Stimulated activated naive CD8-positive, alpha-beta T cell treated with anti-CD3 and anti-CD28 coated beads, Interleukin-15, amount 100 ng/mL, for 72 hours (primary cell): ENCODE data around the gene ZFP36L2.
"Not testable (repeated sequence)": the region's sequence is repeated elsewhere in the genome, so short reads cannot be mapped to it uniquely, and the experiment has no call there.

Experiments used
- ATAC-seq: fragments of 150-1000 bp; cut with Tn5 transposase; 2 replicates; pipeline ENCODE4 v1.10.0; 2021; ENCODE audit warnings: mild to moderate bottlenecking, moderate library complexity
- DNase-seq, 2 donors: peaks; one replicate each; pipeline ENCODE4 v3.0.0; 2021 to 2022
- H3K27ac Mint-ChIP-seq, 2 donors: one replicate each; pipeline ENCODE4 v1.8.0; 2022; ENCODE audit warnings: mild to moderate bottlenecking in 2 of 2, mixed read lengths in 2 of 2, moderate library complexity in 2 of 2
- H3K27me3 Mint-ChIP-seq: one replicate; pipeline ENCODE4 v1.8.0; 2022; ENCODE audit warnings: mixed read lengths
- H3K4me1 Mint-ChIP-seq: one replicate; pipeline ENCODE4 v1.8.0; 2022; ENCODE audit warnings: mild to moderate bottlenecking, mixed read lengths
- H3K4me3 Mint-ChIP-seq, 2 donors: one replicate each; pipeline ENCODE4 v1.8.0; 2022; ENCODE audit warnings: mild to moderate bottlenecking in 2 of 2, mixed read lengths in 2 of 2, moderate library complexity in 1 of 2
- H3K9me3 Mint-ChIP-seq, 2 donors: one replicate each; pipeline ENCODE4 v1.8.0; 2022; ENCODE audit warnings: mixed read lengths in 2 of 2

ZFP36L2 gene

DNA sequence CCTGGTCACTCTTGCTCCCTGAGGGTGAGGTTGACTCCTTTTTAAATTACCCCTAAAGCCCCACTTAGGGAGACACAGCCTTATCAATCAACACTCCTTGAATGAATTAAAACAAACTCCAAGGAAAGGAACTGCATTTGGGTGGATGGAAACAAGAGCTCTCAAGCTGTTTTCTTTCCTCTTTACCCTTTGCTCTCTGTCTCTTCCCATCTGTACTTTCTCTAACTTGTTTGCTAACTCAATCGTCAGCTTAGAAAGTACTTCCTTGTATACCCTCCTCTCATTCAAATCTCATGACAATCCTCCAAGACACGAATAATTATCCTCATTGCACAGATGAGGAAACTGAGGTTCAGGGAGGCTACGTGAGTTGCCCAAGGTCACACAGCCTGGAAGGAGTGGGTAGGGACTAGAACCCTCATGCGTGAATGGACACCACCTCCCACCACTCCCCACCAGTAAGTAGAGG lies 32.7 kb downstream of the ZFP36L2 start:
- Mint-ChIP-seq H3K4me1 (peaks cover 73% of the 10 kb centered on the region), H3K27ac (peak overlapping the region; percentile 4 to 88), H3K27me3 (no peaks in the 10 kb centered on the region), H3K9me3 (peaks cover 4 to 6% of the 10 kb centered on the region in 2 donors), H3K4me3 (peak overlapping the region; percentile 79 to 84)
- ATAC-seq, result no peak
- no peak for DNase-seq

DNA sequence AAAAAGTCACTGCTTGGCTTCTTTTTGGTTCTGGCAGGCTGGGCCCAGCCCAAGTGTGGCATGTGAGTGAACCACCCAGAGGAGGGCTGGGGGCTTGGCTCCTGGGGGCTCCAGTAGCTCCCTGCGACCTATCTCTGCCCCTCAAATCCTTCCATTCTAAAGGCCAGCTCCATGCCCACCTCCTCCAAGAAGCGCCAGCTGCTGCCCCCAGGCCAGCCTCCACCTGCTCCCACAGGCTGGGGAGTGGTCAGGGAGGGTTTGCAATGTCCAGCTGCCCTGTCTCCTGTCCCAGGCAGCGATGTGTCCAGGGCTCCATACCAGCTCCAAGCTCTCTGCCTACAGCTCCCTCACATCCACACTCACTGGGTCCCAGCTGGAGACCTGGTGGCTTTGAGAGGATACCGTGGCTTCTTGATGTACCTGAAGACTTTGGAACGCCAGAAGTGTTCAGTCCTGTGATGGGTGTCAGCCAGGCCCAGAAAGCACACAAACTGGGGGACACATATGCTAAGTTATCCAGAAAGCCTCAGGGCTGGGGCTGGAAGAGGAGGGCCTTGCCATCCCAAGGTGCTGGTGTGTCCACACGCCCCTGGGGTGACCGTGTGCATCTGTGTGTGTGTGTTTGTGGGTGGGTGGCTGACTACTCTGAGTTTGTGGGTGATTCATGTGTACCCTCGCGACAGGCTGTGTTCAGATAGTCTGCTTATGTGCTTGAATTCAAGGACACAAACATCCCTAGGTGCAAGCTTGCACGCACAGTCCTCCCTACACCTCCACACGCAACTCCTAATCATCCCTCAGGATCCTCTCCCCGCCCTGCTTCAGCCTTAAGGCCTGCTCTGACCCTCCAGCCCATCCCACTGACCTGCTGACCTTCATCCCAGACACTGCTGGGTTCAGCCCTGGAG lies 33.4 kb downstream of the ZFP36L2 start:
- Mint-ChIP-seq H3K27ac (peak overlapping the region in 1 of 2 donors; percentile 88), H3K4me3 (peak overlapping the region; percentile 79 to 84), H3K27me3 (no peaks in the 10 kb centered on the region), H3K9me3 (peaks cover 4 to 6% of the 10 kb centered on the region in 2 donors), H3K4me1 (peaks cover 73% of the 10 kb centered on the region)
- no peak for ATAC-seq
- no peak for DNase-seq

DNA sequence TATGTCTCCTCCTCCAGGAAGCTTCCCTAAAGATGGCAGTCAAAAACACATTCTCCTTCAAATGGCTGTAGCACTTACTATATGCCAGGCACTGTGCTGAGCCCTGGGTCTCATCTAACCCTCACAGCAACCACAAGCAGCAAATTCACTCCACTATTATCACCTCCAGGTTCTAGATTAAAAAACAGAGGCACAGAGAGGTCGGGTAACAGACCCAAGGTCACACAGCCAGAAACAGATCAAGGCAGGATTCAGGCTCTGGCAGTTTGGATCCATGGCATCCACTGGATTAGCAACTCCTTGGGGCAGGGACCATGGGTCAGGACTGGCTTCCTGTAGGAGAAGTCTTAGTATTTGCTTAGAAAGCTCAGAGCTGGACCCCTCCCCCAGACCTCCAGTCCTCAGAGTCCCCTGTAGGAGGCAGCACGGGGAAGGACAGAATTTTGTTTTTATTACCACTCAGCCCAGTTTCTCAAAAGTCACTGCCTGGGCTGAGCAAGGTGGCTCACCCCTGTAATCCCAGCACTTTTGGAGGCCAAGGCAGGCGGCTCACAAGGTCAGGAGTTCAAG lies 34.4 kb downstream of the ZFP36L2 start:
- no peaks in the 10 kb centered on the region for H3K27me3 Mint-ChIP-seq
- H3K9me3 Mint-ChIP-seq, result peaks cover 4 to 6% of the 10 kb centered on the region in 2 donors
- H3K4me3 Mint-ChIP-seq, result no peak overlapping the region
- peaks cover 76% of the 10 kb centered on the region for H3K4me1 Mint-ChIP-seq
- peak overlapping the region; percentile 79 to 88 for H3K27ac Mint-ChIP-seq
- DNase-seq (no peak), ATAC-seq (no peak)

DNA sequence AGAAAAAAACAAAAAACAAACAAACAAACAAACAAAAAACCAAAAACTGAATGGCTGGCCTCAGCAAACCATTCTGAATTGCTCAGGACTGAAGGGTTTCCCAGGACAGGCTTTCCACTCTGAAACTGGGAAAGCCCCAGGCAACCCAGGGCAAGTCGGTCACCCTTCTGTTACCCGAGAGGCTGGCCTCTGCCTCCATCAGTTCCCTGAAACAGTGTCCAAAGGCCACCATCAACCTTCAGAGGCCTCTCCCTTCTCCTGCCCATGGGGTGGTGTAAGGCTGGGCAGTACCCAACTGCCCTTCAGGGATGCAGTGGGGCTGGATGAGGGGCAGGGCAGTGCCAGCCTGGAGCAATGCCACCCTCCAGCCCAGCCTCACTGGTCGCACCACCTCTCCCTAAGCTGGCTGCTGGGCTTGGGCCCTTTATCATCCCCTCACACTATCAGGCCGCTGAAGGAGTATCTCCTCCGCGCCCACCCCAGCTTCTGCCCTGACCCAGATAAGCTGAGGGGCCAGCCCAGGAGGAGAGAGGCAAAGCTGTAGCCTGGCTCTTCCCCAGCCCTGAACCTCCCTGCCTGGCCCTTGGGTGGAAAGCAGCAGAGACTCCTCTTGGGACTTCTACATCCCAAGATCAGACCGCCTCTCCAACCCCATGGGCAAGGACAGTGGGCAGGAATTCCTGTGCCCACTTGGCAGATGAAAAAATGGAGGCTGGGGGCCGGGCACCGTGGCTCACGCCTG lies 35.9 kb downstream of the ZFP36L2 start:
- H3K27me3 Mint-ChIP-seq, result no peaks in the 10 kb centered on the region
- no peak for DNase-seq
- H3K4me3 Mint-ChIP-seq, result no peak overlapping the region
- ATAC-seq, result no peak
- no peaks in the 10 kb centered on the region for H3K9me3 Mint-ChIP-seq
- H3K4me1 Mint-ChIP-seq, result peaks cover 79% of the 10 kb centered on the region
- no peak overlapping the region for H3K27ac Mint-ChIP-seq

DNA sequence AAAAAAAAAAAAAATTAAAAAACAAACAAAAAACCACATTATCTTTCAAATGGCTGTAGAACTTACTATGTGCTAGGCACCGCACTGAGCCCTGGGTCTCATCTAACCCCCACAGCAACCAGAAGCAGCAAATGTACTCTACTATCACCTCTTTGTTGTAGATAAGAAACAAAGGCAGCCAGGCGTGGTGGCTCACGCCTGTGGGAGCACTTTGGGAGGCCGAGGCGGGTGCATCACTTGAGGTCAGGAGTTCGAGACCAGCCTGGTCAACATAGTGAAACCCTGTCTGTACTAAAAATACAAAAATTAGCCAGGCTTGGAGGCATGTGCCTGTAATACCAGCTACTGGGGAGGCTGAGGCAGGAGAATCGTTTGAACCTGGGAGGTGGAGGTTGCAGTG lies 36.5 kb downstream of the ZFP36L2 start:
- Mint-ChIP-seq H3K4me1 (peaks cover 81% of the 10 kb centered on the region), H3K27ac (peak overlapping the region in 1 of 2 donors; percentile 24)
- H3K9me3 Mint-ChIP-seq, H3K4me3 Mint-ChIP-seq, DNase-seq, ATAC-seq, H3K27me3 Mint-ChIP-seq: not testable (repeated sequence)

DNA sequence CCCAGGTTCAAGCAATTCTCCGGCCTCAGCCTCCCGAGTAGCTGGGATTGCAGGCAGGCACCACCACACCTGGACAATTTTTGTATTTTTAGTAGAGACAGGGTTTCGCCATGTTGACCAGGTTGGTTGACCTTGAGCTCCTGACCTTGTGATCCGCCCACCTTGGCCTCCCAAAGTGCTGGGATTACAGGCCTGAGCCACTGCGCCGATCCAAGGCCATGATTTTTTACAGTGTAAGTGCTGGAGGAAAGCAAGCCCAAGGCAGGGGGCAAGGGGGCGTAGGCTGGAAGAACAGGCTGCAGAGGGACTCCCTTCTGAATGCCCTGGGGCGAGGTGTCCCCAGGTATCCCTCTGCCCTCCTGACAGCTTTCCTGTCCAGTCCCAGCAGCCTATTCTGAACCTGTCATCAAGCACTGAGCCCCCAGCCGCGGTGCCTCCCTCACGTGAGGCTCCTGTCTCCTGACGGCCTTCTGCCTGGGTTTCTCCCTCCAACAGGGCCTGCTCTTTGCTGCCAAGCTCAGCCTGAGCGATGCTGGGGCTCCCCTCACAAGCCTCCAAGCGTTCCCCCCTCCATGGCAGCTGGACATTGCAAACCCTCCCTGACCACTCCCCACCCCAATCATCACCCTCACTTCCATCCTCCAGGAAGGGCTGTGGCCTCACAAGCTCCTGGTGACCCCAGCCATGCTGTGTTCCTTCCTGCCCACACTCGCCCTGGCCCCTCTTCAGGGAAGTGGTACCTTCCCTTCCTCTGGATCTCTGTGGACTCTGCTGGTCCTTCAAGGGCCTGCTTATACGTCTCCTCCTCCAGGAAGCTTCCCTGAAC lies 37.6 kb downstream of the ZFP36L2 start:
- no peaks in the 10 kb centered on the region for H3K9me3 Mint-ChIP-seq
- H3K4me1 Mint-ChIP-seq, result peaks cover 81% of the 10 kb centered on the region
- DNase-seq, result no peak
- no peak overlapping the region for H3K4me3 Mint-ChIP-seq
- no peaks in the 10 kb centered on the region for H3K27me3 Mint-ChIP-seq
- ATAC-seq, result no peak
- H3K27ac Mint-ChIP-seq, result peak overlapping the region; percentile 60 to 72

DNA sequence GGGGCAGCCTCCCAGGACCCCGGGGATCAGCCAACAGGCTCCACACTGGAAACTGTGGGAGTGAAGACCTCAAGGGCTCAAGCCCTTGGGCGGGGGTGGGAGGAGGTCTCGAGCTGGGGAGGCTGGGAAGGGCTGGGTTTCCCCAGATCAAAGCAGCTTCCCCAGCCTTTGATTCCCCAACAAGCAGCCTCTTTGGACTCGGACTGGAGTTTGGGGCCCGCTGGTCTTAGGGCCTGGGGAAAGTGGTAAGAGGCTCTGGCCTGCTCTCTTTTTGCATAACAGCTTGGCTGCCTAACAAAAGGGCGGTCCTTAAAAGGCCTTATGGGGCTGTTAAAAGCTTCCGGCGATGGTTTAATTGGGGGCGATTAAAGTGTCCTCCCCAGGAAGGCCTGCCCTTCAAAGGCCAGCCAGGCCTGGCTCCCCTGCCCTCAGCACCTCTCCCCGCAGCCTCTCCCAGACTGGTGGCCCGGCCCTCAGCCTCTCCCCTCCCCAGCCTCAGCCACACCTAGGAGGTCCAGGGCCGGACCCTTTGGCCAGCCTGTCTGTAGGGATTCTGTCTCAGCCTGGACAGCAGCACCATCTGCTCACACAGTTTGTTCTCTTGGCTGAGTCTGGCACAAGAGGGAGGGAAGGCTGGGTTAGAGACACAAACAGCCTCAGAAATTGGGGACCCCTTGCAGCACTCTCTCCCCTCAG lies 39.6 kb downstream of the ZFP36L2 start:
- no peak for ATAC-seq
- Mint-ChIP-seq H3K27me3 (no peaks in the 10 kb centered on the region), H3K27ac (peak overlapping the region in 1 of 2 donors; percentile 0), H3K9me3 (no peaks in the 10 kb centered on the region), H3K4me3 (no peak overlapping the region), H3K4me1 (peaks cover 67% of the 10 kb centered on the region)
- DNase-seq, result no peak

DNA sequence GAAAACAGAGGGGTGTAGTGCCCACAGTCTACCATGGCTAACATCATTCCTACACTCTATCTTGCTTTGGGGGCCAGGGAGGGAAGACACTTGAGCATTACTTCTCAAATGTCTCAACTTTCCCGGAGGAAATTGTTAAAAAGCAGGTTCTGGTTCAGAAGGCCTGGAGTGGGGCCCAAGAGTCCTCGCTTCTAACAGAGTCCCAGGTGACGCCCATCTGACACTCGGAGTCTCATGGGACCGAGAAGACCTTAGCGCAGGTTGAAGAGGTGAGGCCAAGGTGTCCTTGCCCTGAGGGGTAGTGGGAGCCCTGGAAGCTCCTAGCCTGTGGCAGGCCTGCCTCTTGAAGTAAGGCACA lies 40.1 kb downstream of the ZFP36L2 start:
- ATAC-seq (no peak), DNase-seq (no peak)
- Mint-ChIP-seq H3K4me3 (no peak overlapping the region), H3K4me1 (peaks cover 65% of the 10 kb centered on the region), H3K27me3 (no peaks in the 10 kb centered on the region), H3K27ac (no peak overlapping the region), H3K9me3 (no peaks in the 10 kb centered on the region)

DNA sequence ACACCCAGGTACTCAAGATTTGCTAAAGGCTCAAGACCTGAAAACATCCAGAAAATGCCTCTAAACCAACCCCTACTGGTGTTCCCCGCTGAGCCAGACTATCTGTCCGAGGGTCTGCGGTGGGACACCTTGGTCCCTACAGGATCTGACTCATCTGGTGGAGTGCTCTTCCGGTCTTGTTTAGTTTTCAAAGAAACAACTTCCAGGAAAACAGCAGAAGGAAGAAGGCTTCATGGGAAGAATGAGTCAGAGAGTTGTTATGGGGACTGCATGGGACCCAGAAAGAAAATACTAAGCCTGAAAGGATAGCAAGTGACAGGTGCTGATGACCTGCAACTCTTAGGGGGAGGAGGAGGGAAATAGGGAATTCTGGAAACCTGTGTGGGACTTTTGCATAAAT lies 41.3 kb downstream of the ZFP36L2 start:
- Mint-ChIP-seq H3K4me3 (no peak overlapping the region), H3K9me3 (no peaks in the 10 kb centered on the region), H3K27ac (peak overlapping the region in 1 of 2 donors; percentile 35), H3K27me3 (no peaks in the 10 kb centered on the region), H3K4me1 (peaks cover 73% of the 10 kb centered on the region)
- ATAC-seq, result no peak
- no peak for DNase-seq

DNA sequence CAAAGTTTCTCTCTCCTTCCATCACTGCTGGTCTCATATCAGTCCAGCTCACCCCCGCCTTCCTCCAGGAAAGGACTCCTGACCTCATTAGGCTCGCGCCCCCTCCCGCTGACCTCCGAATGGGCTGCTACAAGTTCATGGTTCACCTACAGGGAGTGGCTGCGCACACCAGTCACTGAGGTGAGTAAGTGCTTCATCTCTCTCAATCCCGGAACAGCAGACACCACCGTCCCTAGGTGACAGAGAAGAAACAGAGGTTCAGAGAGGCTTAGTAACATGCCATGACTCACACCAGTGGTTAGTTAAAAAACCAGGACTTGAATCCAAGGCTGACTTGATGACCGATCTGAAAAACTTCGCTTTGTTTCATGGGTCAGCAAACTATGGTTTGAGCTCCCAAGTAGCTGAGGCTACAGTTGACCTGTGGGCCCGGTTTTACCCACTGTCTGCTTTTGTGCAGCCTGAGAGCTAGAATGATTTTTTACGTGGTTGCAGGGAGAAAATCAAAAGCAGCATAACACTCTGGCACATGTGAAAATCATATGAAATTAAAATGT lies 42.0 kb downstream of the ZFP36L2 start:
- ATAC-seq, result peak; percentile 99
- Mint-ChIP-seq H3K27me3 (no peaks in the 10 kb centered on the region), H3K27ac (peak overlapping the region in 1 of 2 donors; percentile 98), H3K9me3 (no peaks in the 10 kb centered on the region), H3K4me1 (peaks cover 73% of the 10 kb centered on the region), H3K4me3 (peak overlapping the region; percentile 27 to 63)
- peak in 1 of 2 donors; percentile 74 for DNase-seq

DNA sequence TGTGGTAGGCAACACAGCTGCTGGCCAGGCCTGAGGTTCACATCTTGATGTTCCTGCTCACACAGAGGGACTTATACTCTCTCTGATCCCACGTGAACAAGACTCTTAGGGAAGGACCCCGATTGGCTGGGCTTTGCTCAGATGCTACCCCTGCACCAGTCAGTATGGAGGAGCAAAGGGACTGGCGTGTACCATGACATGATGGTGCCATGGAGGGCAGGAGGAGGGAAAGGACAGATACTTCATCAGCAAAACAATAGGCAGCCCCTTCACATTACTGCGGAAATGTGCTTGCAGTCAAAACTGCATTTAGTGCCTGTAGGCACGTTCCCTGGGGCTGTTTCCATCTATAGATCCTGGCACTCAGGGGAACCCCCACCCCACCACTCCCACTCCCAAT lies 42.7 kb downstream of the ZFP36L2 start:
- Mint-ChIP-seq H3K27me3 (no peaks in the 10 kb centered on the region), H3K4me1 (peaks cover 73% of the 10 kb centered on the region), H3K27ac (no peak overlapping the region), H3K9me3 (no peaks in the 10 kb centered on the region), H3K4me3 (no peak overlapping the region)
- DNase-seq, result no peak
- ATAC-seq, result no peak

DNA sequence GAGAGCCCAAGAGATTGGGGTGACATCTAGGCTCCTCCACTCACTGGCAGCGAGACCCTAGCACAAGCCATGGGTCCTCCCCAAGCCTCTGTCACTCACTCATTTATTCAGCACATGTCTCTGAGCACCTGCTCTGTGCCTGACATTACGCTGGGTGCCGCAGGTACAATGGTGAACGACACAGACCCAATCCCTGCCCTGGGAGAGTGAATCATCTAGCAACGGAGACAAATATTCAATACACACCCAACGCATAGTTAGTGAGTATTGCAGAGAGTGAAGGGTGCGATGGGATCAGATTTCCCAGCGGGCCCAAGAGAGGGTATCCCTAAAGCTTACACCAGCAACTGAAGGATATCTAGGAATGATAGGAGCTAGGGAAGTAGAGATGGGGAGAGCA lies 45.5 kb downstream of the ZFP36L2 start:
- Mint-ChIP-seq H3K4me3 (no peak overlapping the region), H3K9me3 (no peaks in the 10 kb centered on the region), H3K27me3 (no peaks in the 10 kb centered on the region), H3K4me1 (peaks cover 70% of the 10 kb centered on the region), H3K27ac (peak overlapping the region in 1 of 2 donors; percentile 69)
- ATAC-seq (no peak), DNase-seq (no peak)

DNA sequence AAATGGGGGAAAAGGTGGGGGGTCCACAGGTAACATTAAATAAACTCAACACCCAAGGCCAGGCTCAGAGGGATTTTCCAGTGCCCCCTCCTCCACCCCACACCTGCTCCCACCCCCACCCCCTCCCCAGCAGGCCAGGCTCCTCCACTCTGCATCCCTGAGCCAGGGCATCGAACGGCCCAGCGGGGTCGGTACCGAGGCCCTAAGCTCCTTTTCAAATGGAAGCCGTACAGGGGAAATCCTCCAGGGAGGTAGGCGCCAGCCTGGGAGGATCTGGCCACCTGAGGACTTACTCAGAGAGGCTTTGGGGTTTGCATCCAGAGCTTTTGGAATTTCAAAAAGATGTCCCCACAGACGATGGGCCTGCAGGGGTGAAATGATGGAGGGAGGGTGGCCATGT lies 46.5 kb downstream of the ZFP36L2 start:
- H3K27ac Mint-ChIP-seq, result no peak overlapping the region
- no peak for DNase-seq
- ATAC-seq, result no peak
- peaks cover 0 to 8% of the 10 kb centered on the region in 2 donors for H3K9me3 Mint-ChIP-seq
- H3K4me1 Mint-ChIP-seq, result peaks cover 70% of the 10 kb centered on the region
- no peaks in the 10 kb centered on the region for H3K27me3 Mint-ChIP-seq
- no peak overlapping the region for H3K4me3 Mint-ChIP-seq
